HG03460 (cell line): ENCODE measurements around the gene TP53I11.

Source experiments
- ATAC-seq: cut with Tn5 transposase; IDR thresholded peaks from one replicate; pipeline ENCODE4 v1.9.1; 2021; ENCODE audit not compliant: unreplicated experiment

Gene TP53I11

GRCh38 chr11:44889266-44889665 is 61.4 kb downstream of the TP53I11 start:
- ATAC-seq = no peak

DNA sequence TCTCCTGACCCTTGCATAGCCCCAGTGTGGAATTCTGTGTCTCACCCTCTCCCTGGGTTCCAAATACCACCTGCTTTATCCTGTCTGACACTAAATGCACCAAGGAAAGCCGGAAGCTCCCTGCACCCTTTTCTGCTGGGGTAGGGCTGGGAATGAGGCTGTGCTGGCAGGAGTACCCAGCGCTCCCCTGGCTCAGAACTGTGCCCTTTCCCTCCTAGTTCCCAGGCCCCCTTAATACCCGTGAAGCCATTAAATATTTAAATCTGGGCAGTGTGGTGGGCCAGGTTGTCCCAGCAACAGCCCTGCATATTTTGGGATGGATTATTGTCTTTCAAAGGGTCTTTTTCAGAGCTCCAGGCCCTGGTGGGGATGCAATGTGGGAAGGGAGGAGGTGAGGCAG is 63.0 kb downstream of the TP53I11 start:
- ATAC-seq = no peak

DNA sequence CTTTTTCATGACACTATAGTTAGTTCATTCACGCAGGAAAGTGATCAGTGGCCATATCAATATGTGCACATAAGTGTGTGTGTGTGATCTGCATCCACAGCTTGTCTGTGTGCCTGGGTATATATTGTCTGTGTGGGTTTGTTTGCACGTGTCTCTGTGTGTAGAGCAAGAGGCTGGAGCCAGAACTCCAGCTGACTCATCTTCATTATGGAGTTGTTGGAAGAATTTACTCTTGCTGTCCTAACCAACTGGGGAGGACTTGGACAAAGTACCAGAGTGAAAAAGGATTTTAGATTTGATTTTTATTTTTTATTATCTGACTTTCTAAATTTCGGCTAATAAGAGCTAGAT is 63.9 kb downstream of the TP53I11 start:
- no peak for ATAC-seq

GRCh38 chr11:44885919-44886789 is 64.5 kb downstream of the TP53I11 start:
- no peak for ATAC-seq

DNA sequence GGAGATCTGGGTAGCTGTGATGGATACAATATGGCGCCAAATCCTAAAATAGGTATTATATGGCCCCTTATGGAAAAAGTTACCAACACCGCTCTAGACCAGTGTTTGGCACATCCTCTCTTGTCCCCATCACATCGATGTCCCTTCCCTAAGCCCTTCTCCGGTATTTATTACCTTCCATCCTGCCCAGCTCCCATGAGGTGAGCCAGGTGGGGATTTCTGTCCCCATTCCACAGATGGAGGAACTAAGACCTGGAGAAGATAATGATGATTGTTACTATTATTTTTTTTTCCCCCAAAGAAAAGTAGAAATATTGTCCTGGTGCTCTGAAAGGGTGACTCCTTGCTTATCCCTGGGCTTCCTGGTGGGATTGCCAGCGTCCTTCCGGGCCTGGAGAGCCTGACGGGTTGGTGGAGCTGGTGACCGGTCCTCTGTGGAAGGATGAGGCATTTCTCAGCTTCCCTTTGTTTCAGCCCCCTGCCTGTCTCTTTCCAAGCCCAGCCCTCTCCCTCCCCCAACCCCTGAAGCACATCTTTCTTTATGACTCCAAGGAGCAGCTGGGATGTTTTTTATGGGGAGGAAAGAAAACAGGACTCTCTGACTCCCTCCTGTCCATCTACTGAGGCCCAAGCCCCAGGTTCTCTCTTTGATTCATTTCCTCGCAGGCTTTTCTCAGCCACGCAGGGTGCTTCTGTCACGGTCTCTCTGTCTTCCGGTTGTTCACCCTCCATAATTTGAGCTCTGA is 65.4 kb downstream of the TP53I11 start:
- no peak for ATAC-seq

GRCh38 chr11:44884056-44884455 is 66.6 kb downstream of the TP53I11 start:
- no peak for ATAC-seq

DNA sequence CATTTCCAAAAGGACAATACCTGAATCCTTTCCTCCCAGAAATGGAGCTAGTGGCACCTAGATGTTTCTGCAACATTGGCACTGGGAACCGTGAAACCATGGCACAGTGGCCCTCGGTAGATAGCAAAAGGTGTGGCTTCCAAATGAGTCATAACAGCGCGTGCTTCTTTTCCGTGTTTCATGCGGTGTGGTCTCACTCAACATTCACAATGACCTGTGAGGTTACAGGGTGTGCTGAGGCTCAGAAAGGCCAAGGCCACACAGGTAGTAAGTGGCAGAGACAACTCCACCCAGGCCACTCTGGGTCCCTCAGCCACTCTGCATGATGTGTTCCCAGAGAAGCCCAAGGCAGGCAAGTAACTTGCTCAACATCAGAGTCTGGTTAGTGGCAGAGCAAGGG is 67.4 kb downstream of the TP53I11 start:
- ATAC-seq = no peak
